Lower lobe of right lung (tissue), 2 donors: Measurements from ENCODE around the gene ASCC3. TPM values are rescaled to one million over a fixed set of nuclear protein-coding genes. Genes with fewer than 3 reads are reported as not detected.

Experiments used
- ATAC-seq, 2 donors: fragments of 200-7000 bp; cut with Tn5 transposase; one replicate each; pipeline ENCODE4 v1.9.1; 2020 to 2022; ENCODE audit warnings: mild to moderate bottlenecking in 2 of 2, moderate library complexity in 2 of 2
- DNase-seq: peaks from one replicate; pipeline ENCODE4 v3.0.0-alpha.2; 2020
- H3K27ac ChIP-seq: fragments of 200-600 bp; one replicate; pipeline ENCODE4 v1.8.0; 2022
- H3K27me3 ChIP-seq: fragments of 200-600 bp; one replicate; pipeline ENCODE4 v1.8.0; 2022; ENCODE audit warnings: low read depth
- H3K36me3 ChIP-seq: fragments of 200-600 bp; one replicate; pipeline ENCODE4 v1.8.0; 2022; ENCODE audit warnings: mild to moderate bottlenecking
- H3K4me1 ChIP-seq: fragments of 200-600 bp; one replicate; pipeline ENCODE4 v1.8.0; 2022
- H3K4me3 ChIP-seq: fragments of 200-600 bp; one replicate; pipeline ENCODE4 v1.8.0; 2022; ENCODE audit warnings: mild to moderate bottlenecking
- H3K9me3 ChIP-seq: fragments of 200-600 bp; one replicate; pipeline ENCODE4 v1.8.0; 2022
- CTCF ChIP-seq: fragments of 200-600 bp; IDR thresholded peaks from one replicate; pipeline ENCODE4 v1.8.0; 2022; ENCODE audit warnings: antibody characterized with exemption, mild to moderate bottlenecking
- intact Hi-C: fragments of 100-400 bp; cut with DNase I; formaldehyde crosslinking; loops from one replicate; pipeline ENCODE4 v1.11.0; 2022
- total RNA-seq: library from RNA; stranded (reverse); fragmentation: NEBNext Ultra II Directional; extraction: Animal tissue kit (Norgen Biotek cat#: 25700); gene quantifications from one replicate; pipeline ENCODE4 v1.2.1, GENCODE V29; 2021
- donor health status: DM: no; HTN: yes; CAD: no; lungs with severe emphysema.

Gene ASCC3
- total RNA-seq, 1 donor from 2014 or later, result 34.8 TPM

- no peak for DNase-seq
- H3K4me3 ChIP-seq, result no peak overlapping the region
Measured at GRCh38 chr6:100504786-100505737, 376.1 kb downstream of the ASCC3 start.

DNA sequence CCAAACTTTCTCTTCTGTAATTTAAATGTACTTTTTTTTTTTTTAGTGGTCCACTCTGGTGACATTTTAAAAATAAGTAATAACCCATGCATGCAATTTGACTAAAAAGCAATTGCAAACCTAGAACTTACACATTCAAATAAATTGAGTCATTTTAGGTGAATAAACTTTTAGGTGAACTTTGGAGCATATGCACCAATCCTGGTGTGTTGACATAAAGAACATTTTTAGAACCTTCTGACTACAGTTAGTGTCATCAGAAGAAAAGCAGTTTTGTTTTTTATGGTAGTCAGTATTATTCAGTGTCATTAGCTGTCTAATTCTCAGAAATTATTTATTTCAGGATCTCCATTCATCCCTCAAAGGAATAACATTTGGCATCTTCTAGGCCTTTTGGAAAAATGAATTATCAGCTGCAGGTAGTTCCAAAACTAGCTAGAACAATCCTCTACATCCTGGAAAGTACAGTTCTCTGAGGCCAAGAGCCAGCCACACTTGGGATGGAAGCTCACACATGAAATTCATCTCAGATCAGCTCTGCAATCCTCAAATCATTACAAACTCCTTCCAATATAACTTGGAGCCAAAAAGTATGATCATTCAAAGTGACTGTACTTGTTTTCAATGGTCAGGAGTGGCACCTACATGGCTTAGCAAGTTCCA lies 378.0 kb downstream of the ASCC3 start:
- no peak for DNase-seq
- Histone ChIP-seq H3K9me3 (no peaks in the 10 kb centered on the region), H3K36me3 (peaks cover 2% of the 10 kb centered on the region), H3K4me3 (no peak overlapping the region), H3K27ac (no peak overlapping the region), H3K4me1 (no peaks in the 10 kb centered on the region), H3K27me3 (no peaks in the 10 kb centered on the region)
- TF ChIP-seq CTCF, result no peak
- no peak for ATAC-seq
- intact Hi-C loops, result no loop called here

More at GRCh38 chr6:100504786-100505737, 376.1 kb downstream of the ASCC3 start:
- TF ChIP-seq CTCF, result no peak
- H3K27ac ChIP-seq, result no peak overlapping the region
- H3K9me3 ChIP-seq, result no peaks in the 10 kb centered on the region
- H3K27me3 ChIP-seq, result no peaks in the 10 kb centered on the region
- H3K4me1 ChIP-seq, result no peaks in the 10 kb centered on the region
- peaks cover 21% of the 10 kb centered on the region for H3K36me3 ChIP-seq
- ATAC-seq, result no peak
- intact Hi-C loops, result no loop called here

GRCh38 chr6:100493206-100493888 lies 387.8 kb downstream of the ASCC3 start:
- H3K4me1 ChIP-seq, result no peaks in the 10 kb centered on the region
- H3K27me3 ChIP-seq, result no peaks in the 10 kb centered on the region
- no peak for DNase-seq
- ATAC-seq, result no peak
- no peaks in the 10 kb centered on the region for H3K36me3 ChIP-seq
- no peak overlapping the region for H3K4me3 ChIP-seq
- intact Hi-C loops, result no loop called here
- H3K9me3 ChIP-seq, result no peaks in the 10 kb centered on the region
- TF ChIP-seq CTCF, result no peak
- no peak overlapping the region for H3K27ac ChIP-seq

GRCh38 chr6:100491952-100492670 lies 389.0 kb downstream of the ASCC3 start:
- Histone ChIP-seq H3K9me3 (no peaks in the 10 kb centered on the region), H3K27ac (no peak overlapping the region), H3K27me3 (no peaks in the 10 kb centered on the region), H3K4me1 (no peaks in the 10 kb centered on the region), H3K36me3 (no peaks in the 10 kb centered on the region), H3K4me3 (no peak overlapping the region)
- ATAC-seq (no peak), DNase-seq (no peak)
- TF ChIP-seq CTCF, result no peak
- intact Hi-C loops, result no loop called here

DNA sequence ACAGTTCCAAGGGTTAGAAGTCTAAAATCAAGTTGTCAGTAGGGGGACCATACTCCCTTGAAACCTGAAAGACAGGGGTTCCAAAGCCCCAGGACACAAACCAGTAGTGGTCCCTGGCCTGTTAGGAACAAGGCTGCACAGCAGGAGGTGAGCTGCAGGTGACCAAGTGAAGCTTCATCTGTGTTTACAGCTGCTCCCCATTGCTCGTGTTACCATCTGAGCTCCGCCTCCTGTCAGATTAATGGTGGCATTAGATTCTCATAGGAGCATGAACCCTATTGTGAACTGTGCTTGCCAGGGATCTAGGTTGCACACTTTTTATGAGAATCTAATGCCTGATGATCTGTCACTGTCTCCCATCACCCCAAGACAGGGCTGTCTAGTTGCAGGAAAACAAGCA lies 391.1 kb downstream of the ASCC3 start:
- no peaks in the 10 kb centered on the region for H3K9me3 ChIP-seq
- intact Hi-C loops, result no loop called here
- no peak overlapping the region for H3K4me3 ChIP-seq
- no peaks in the 10 kb centered on the region for H3K36me3 ChIP-seq
- ATAC-seq (no peak), DNase-seq (no peak)
- H3K27me3 ChIP-seq, result peaks cover 10% of the 10 kb centered on the region
- no peaks in the 10 kb centered on the region for H3K4me1 ChIP-seq
- no peak overlapping the region for H3K27ac ChIP-seq
- no peak for TF ChIP-seq CTCF
